Measurements from ENCODE around the gene GRID2.

- no peak for TF ChIP-seq EZH2 (IDR thresholded peaks at IDR 0.05; ENCODE audit: borderline replicate concordance, control insufficient read depth, low read depth, low read length)
- no peak for TF ChIP-seq ELK1 (IDR thresholded peaks at IDR 0.05; ENCODE audit: low read depth, low read length)
- TF ChIP-seq POLR2AphosphoS2 (IDR thresholded peaks at IDR 0.05; ENCODE audit: low read depth, low read length), result no peak
- no peak for TF ChIP-seq BHLHE40 (IDR thresholded peaks at IDR 0.05; ENCODE audit: borderline replicate concordance in 1 of 2, low read depth in 2 of 2, low read length in 1 of 2)
- no peak for TF ChIP-seq ZBTB4 (CRISPR knock-in tag; IDR thresholded peaks at IDR 0.05)
- TF ChIP-seq POLR2A (IDR thresholded peaks at IDR 0.05; ENCODE audit: low read depth, low read length), result no peak
- no peak for TF ChIP-seq NRF1 (conservative IDR thresholded peaks at IDR 0.05; ENCODE audit: low read depth, low read length)
- TF ChIP-seq EP300 (IDR thresholded peaks at IDR 0.05; ENCODE audit: borderline replicate concordance in 1 of 2, control insufficient read depth in 1 of 2, low read depth in 2 of 2, low read length in 2 of 2), result no peak
- TF ChIP-seq NBN (IDR thresholded peaks at IDR 0.05), result no peak
- TF ChIP-seq CTCF (IDR thresholded peaks at IDR 0.05 in 2 of 3, conservative IDR thresholded peaks at IDR 0.05 in 1 of 3; ENCODE audit: control insufficient read depth in 2 of 3, extremely low read depth in 1 of 3, insufficient read depth in 1 of 3, low read depth in 3 of 3, low read length in 3 of 3), result no peak
- TF ChIP-seq CBX5 (IDR thresholded peaks at IDR 0.05; ENCODE audit: low read depth), result no peak
- no peak for TF ChIP-seq ATF3 (IDR thresholded peaks at IDR 0.05; ENCODE audit: borderline replicate concordance, extremely low read depth, low read depth, low read length)
- TF ChIP-seq GABPA (IDR thresholded peaks at IDR 0.05; ENCODE audit: low read depth), result no peak
Measured at GRCh38 chr4:92521941-92522340, 218.2 kb downstream of the GRID2 start.

All from GM12878 (cell line).